GM10266 (cell line): ENCODE measurements around the gene RAB3IL1.
"Not testable (repeated sequence)": the region's sequence is repeated elsewhere in the genome, so short reads cannot be mapped to it uniquely, and the experiment has no call there.

ENCODE experiments used
- DNase-seq: peaks from one replicate; pipeline ENCODE4 v3.0.0; 2012; ENCODE audit errors: extremely low spot score
- CTCF ChIP-seq: IDR thresholded peaks from 2 replicates; pipeline ENCODE4 v1.5.1; 2012; ENCODE audit warnings: mild to moderate bottlenecking, low read depth; ENCODE audit not compliant: control insufficient read depth, insufficient read depth; ENCODE audit errors: missing control alignments

RAB3IL1 gene

GRCh38 chr11:61887839-61888494, 29.4 kb downstream of the RAB3IL1 start:
- no peak for TF ChIP-seq CTCF

GRCh38 chr11:61886643-61887042, 30.7 kb downstream of the RAB3IL1 start:
- no peak for TF ChIP-seq CTCF
- no peak for DNase-seq

More at GRCh38 chr11:61887839-61888494, 29.4 kb downstream of the RAB3IL1 start:
- no peak for DNase-seq

- TF ChIP-seq CTCF: no peak
- no peak for DNase-seq
These were observed 31.4 kb downstream of the RAB3IL1 start for GRCh38 chr11:61885784-61886580.

GRCh38 chr11:61885166-61885778, 32.1 kb downstream of the RAB3IL1 start:
- TF ChIP-seq CTCF: no peak
- no peak for DNase-seq

GRCh38 chr11:61883947-61884346, 33.4 kb downstream of the RAB3IL1 start:
- DNase-seq: no peak
- no peak for TF ChIP-seq CTCF

GRCh38 chr11:61883327-61883726, 34.0 kb downstream of the RAB3IL1 start:
- TF ChIP-seq CTCF: no peak
- no peak for DNase-seq

GRCh38 chr11:61882879-61883278, 34.5 kb downstream of the RAB3IL1 start:
- no peak for DNase-seq
- no peak for TF ChIP-seq CTCF

- DNase-seq: not testable (repeated sequence)
These were observed 35.1 kb downstream of the RAB3IL1 start for GRCh38 chr11:61882267-61882666.
